ENCODE data around the gene EYS. TPM values are rescaled to one million over a fixed set of nuclear protein-coding genes. Genes with fewer than 3 reads are reported as not detected.
A peak's percentile ranks its signal among the peaks of the same experiment; 100 is the strongest.

The EYS gene
- total RNA-seq, 1 donor from 2014 or later: 0.08 TPM

- TF ChIP-seq CTCF (IDR thresholded peaks at IDR 0.05; ENCODE audit: borderline replicate concordance): no peak
- Histone ChIP-seq H3K9me3 (replicated peaks) (no peaks in the 10 kb centered on the region), H3K4me3 (no peak overlapping the region), H3K36me3 (no peaks in the 10 kb centered on the region), H3K27me3 (ENCODE audit: low read depth) (no peaks in the 10 kb centered on the region), H3K4me1 (no peaks in the 10 kb centered on the region), H3K27ac (replicated peaks) (no peak overlapping the region)
- DNase-seq: no peak
- intact Hi-C loops (cut with micrococcal nuclease): no loop called here
These were observed 1476.5 kb downstream of the EYS start for GRCh38 chr6:64230530-64230929.

DNA sequence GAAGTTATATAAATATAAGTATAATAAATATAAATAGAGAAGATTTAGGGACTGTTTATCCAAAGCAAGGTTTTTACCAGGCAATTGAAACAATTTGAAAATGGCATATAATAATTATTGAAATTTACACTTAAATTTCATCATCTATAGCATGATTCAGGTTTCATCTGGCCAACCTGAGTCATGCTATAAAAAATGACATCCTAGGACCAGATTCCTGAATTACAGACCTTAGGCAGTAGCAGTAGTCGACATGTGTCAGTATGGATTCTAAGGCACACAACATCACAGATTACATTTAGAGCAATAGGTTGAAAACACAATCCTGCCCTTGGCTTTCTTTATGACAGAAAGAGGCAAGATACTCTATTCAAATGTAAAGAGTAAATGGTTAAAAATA, 1479.2 kb downstream of the EYS start:
- Histone ChIP-seq H3K9me3 (replicated peaks) (no peaks in the 10 kb centered on the region), H3K4me1 (no peaks in the 10 kb centered on the region), H3K27ac (replicated peaks) (no peak overlapping the region), H3K27me3 (ENCODE audit: low read depth) (no peaks in the 10 kb centered on the region), H3K36me3 (no peaks in the 10 kb centered on the region), H3K4me3 (no peak overlapping the region)
- intact Hi-C loops (cut with micrococcal nuclease): no loop called here
- no peak for DNase-seq
- no peak for TF ChIP-seq CTCF (IDR thresholded peaks at IDR 0.05; ENCODE audit: borderline replicate concordance)

- Histone ChIP-seq H3K36me3 (no peaks in the 10 kb centered on the region), H3K9me3 (replicated peaks) (no peaks in the 10 kb centered on the region), H3K27me3 (ENCODE audit: low read depth) (no peaks in the 10 kb centered on the region), H3K4me1 (no peaks in the 10 kb centered on the region), H3K4me3 (no peak overlapping the region), H3K27ac (replicated peaks) (no peak overlapping the region)
- intact Hi-C loops (cut with micrococcal nuclease): no loop called here
- no peak for DNase-seq
- no peak for TF ChIP-seq CTCF (IDR thresholded peaks at IDR 0.05; ENCODE audit: borderline replicate concordance)
These were observed 1481.5 kb downstream of the EYS start for GRCh38 chr6:64225503-64225902.

DNA sequence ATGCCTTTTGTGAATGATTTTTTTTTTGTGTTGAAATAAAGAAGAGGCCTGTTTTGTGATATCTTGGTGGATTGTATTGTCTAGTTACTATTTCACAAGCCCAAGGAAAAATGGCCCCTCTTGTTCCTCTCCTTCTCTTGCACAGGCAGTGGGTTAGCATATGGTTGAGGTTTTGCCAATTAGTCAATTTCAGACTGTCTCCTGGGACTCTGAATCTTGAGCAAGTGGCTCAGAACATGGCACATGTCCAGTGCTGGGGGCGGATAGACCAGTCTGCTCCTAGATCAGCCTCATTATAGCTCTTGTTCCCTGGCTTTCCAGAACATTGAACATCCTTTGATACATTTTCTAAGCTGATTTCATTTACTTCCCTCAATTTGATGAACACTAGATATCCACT, 1482.2 kb downstream of the EYS start:
- DNase-seq: peak; percentile 46
- intact Hi-C loops (cut with micrococcal nuclease): no loop called here

DNA sequence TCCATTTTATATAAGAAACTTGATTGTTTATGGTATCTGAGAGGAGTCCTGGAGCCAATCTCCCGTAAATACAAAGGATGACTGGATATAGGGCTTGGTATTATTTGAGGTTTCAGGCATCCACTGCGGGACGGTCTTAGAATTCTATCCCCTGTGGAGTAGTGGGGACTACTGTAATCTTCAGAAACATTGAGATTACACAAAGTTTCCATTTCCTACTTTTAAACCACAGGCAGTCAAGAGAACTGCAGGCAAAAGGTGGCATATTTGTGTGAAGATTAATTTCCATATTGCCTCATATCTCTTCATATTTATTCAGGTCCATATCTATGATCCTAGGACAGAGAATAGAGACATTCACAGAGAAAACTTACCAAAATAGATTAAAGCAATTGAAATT, 1485.2 kb downstream of the EYS start:
- H3K27me3 ChIP-seq (ENCODE audit: low read depth): no peaks in the 10 kb centered on the region
- intact Hi-C loops (cut with micrococcal nuclease): no loop called here
- TF ChIP-seq CTCF (IDR thresholded peaks at IDR 0.05; ENCODE audit: borderline replicate concordance): no peak
- no peak overlapping the region for H3K27ac ChIP-seq (replicated peaks)
- no peaks in the 10 kb centered on the region for H3K4me1 ChIP-seq
- DNase-seq: no peak
- no peaks in the 10 kb centered on the region for H3K9me3 ChIP-seq (replicated peaks)
- H3K36me3 ChIP-seq: no peaks in the 10 kb centered on the region
- H3K4me3 ChIP-seq: no peak overlapping the region

More for the DNA sequence above, 1482.2 kb downstream of the EYS start:
- no peak for TF ChIP-seq CTCF (IDR thresholded peaks at IDR 0.05; ENCODE audit: borderline replicate concordance)
- no peaks in the 10 kb centered on the region for H3K4me1 ChIP-seq
- no peak overlapping the region for H3K4me3 ChIP-seq
- H3K36me3 ChIP-seq: no peaks in the 10 kb centered on the region
- H3K27ac ChIP-seq (replicated peaks): no peak overlapping the region
- H3K27me3 ChIP-seq (ENCODE audit: low read depth): no peaks in the 10 kb centered on the region
- no peaks in the 10 kb centered on the region for H3K9me3 ChIP-seq (replicated peaks)

DNA sequence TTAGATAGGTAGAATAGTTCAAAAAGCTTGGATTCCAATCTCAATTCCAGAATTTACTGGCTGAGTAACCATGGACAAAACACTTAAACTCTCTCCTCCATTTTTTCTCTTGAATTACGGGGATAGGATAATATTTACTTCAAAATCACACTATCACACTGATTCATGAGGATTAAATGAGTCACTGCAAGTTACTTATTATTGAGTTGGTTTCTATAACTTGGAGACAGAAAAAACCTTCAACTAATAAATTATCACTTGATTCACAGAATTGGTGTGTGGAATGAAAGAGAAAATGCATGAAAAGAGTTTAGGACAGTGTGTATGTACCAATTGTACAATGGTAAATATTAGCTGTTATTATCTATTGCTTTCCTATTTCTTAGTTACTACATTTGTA, 1486.2 kb downstream of the EYS start:
- no peak for TF ChIP-seq CTCF (IDR thresholded peaks at IDR 0.05; ENCODE audit: borderline replicate concordance)
- no peaks in the 10 kb centered on the region for H3K27me3 ChIP-seq (ENCODE audit: low read depth)
- no peaks in the 10 kb centered on the region for H3K36me3 ChIP-seq
- no peak overlapping the region for H3K4me3 ChIP-seq
- H3K9me3 ChIP-seq (replicated peaks): no peaks in the 10 kb centered on the region
- intact Hi-C loops (cut with micrococcal nuclease): no loop called here
- H3K27ac ChIP-seq (replicated peaks): no peak overlapping the region
- no peak for DNase-seq
- H3K4me1 ChIP-seq: no peaks in the 10 kb centered on the region

Measured in left ventricle myocardium inferior (tissue), 1 donor.